Stimulated activated CD4-positive, alpha-beta T cell treated with anti-CD3 and anti-CD28 coated beads, Interleukin-4, amount 100 ng/mL, for 4 hours (primary cell): ENCODE results near the gene KCNJ6.

Experiments used
- DNase-seq, 2 experiments: peaks; one replicate each; pipeline ENCODE4 v3.0.0-alpha.2; 2020

The KCNJ6 gene

DNA sequence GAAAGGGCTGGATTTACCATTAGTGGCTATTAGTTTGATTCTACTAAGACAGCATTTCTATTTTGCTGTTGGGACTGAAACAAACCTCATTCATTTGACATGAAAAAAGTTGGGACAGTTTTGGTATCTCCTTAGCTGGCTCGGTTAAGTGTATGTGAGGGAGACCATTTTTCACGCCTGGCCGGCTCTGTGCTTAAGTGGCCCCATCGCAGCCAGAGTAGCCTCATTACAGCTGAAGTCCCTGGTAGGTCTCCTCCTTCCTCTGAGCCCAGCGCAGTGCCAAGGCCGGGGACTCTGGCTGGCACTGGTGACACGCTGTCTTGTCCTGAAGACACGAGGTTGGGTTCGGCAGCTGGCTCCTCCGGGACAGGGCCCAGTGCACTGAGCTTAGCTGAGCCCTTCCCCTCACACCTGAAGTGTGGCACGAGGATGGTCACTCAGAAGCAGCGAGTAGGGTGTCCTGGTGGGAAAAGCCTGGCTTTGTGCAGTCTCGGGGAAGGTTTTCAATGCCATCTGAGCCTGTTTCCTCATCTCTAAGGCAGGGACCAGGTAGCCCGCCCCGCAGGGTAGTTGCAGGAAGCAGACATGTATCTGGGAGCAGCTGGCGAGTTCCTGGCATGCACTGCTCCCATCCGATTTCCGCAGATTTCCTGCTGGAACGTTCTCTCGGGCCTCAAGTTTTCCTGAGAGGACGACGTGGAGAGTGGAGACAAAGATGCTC lies 353.2 kb downstream of the KCNJ6 start:
- no peak for DNase-seq

DNA sequence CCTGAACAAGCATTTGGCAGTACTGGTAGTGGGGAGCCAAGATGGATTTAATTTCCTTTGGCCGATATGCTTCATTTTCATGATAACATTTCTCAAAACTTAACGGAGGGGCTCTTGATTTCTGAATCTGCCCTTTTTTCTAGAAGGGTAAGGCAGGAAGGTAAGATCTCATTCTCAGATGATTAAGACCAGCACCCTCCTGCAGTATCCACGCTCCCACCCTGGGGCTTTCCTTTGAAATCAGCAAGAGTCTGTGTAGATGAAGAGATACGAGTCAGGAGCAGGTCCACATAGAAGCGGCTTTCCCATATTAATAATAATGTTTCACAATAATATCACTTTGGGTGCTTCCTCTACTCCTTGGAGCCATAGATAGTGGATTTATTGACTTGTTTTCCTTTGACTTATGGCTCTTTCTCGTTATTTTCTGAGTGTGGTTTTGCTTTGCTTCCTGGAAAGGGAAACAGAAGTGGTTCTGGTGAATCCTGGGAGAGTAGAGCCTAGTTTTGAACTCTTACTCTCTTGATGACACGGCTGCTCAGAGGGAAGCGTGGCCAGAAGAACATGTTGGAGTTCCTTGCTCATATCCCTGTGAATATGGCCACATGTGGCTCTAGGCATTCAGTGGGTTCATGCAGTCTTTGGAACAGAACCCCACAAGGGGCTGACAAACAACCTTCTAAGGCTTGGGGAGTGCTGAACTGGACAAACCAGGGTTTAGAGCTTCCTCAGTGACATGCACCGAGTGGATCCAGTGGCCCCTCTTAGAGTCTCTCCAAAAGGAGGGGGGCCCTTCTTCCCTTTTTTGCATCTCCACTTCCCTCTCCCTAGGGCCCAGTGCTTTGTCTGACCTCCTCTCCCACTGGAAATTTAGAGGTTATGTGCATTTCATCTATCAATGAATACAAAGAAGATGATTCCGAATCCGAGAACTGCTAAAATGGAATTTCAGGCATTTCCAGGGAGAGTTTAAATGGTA lies 354.0 kb downstream of the KCNJ6 start:
- DNase-seq: no peak

DNA sequence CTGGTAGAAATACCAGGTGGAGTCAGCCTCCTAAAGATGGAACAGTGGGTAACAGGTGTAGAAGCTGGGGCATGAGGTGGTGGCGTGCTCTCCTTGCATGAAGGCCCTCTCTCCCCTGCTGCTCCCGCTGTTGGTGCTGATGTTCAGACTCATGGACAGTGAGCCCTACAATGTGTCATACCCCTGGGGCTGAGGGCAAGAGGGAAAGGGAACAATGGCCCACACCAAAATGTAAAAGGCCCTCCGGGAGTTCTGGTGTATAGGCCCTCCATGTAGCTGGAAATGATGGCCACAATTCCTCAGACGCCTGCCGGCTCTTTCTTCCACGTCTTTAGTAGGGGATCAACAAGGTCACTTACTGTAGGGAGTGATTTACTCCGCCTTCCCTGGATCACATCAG lies 354.8 kb downstream of the KCNJ6 start:
- no peak for DNase-seq

DNA sequence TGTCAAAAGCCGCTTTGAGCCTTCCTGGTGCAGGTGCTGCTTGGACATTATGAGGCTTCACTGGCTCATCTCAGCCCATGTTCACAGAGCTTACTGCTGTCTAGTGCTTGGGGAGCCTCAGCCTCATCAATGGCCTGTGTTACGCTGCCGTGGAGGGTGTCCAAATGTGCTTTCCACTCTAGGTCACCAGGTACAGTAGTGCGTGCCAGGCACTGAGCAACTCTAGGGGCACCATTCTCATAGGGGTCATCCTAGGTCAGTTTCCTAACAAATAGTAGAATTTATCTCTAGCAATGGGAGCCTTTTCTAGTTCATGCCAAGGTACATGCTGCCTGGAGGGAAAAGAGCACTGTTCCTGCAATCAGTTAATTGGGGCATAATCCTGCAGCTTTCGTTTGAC lies 355.9 kb downstream of the KCNJ6 start:
- no peak for DNase-seq

DNA sequence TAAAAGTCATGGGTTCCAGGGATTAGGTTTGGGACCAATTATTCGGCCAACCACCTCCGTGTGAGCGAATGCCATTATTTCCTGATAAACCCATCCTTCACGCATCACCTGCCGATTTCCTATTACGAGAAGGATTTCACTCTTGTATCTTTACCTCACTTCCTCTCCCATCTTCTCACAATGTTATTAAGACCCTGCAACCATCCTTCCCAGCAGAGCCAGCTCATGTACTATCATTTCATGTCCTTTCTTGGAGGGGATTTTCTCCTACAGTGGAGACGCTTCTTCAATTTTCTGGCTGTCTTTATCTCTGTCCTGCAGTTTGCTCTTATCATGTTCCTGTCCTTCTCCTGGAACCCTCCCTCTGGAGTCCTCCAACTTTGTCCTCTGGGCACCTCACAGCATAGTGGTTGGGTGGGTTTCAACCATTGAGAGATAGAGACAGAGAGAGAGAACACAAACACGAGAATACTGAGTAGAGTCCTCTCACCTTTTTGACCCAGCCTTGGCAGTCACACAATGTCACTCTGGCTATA lies 357.5 kb downstream of the KCNJ6 start:
- no peak for DNase-seq
